Mammary epithelial cell (primary cell): ENCODE data around the gene PDE4C.

ENCODE experiments used
- CTCF ChIP-seq, 2 donors: IDR thresholded peaks in 1 of 2; conservative IDR thresholded peaks in 1 of 2; 2 replicates each; pipeline ENCODE4 v1.5.1; 2011 to 2012; ENCODE audit warnings: inconsistent platforms in 2 of 2, low read length in 2 of 2, mild to moderate bottlenecking in 2 of 2, control low read depth in 1 of 2, low read depth in 1 of 2; ENCODE audit not compliant: insufficient read depth in 1 of 2; ENCODE audit errors: extremely low read depth in 1 of 2
- EZH2 ChIP-seq: IDR thresholded peaks from 2 replicates; pipeline ENCODE4 v1.6.1; 2012; ENCODE audit warnings: low read length, inconsistent platforms, borderline replicate concordance

GRCh38 chr19:18176367-18177310 lies 49.6 kb downstream of the PDE4C start:
- TF ChIP-seq CTCF (conservative IDR thresholded peaks at IDR 0.05 in 1 of 2, IDR thresholded peaks at IDR 0.05 in 1 of 2; ENCODE audit: extremely low read depth in 1 of 2, insufficient read depth in 1 of 2, low read depth in 1 of 2, low read length in 2 of 2) (no peak), EZH2 (no peak)
